Measurements from ENCODE around the gene IL1F10. TPM values are rescaled to one million over a fixed set of nuclear protein-coding genes. Genes with fewer than 3 reads are reported as not detected.

Gene IL1F10
- not detected for polyA plus RNA-seq (ENCODE audit: insufficient read length in 12 of 12)
- long read RNA-seq, donor 1, partial matches to known transcripts = 0 of 1 reads
- long read RNA-seq, donor 1, other reads (novel, unspliced or antisense) = 0 of 1 reads
- long read RNA-seq, donor 2 = 0 reads
- long read RNA-seq, donor 3 = 0 reads
- long read RNA-seq, donor 4 = 0 reads
- long read RNA-seq, donor 5 = 0 reads
- long read RNA-seq, donor 6 = 0 reads
- long read RNA-seq, donor 7 = 0 reads
- long read RNA-seq, donor 8 = 0 reads
- long read RNA-seq, donor 9 = 0 reads
- long read RNA-seq, donor 10 = 0 reads
- long read RNA-seq, donor 11 = 0 reads

- DNase-seq = no peak
Observed at GRCh38 chr2:113067681-113068080, at the start of gene IL1F10. IL1F10 (plus strand) TSS chr2:113067970; CDS start chr2:113072739, 4,769 bp downstream.

- DNase-seq = no peak
Observed at GRCh38 chr2:113018509-113018908, 49.3 kb upstream of the IL1F10 start.

GRCh38 chr2:113021312-113021711, 46.5 kb upstream of the IL1F10 start:
- no peak for DNase-seq

DNA sequence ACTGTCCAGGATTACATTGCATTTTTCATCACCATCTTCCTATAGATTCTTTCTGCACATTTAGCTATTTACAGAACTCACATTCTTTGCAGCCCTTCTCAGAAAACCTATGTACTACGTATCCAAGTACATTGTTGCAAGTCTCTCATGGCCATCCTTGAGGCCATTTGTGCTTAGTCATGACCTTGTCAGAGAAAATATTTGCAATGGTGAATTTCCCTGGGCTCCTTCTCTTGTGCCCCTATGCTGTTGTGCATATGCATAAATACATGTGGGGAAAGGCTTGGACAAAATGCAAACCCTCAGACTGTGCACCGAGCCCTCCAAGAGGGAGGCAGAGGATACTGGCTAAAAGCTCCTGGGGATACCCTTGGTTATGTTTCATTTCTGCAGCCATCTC, 43.0 kb upstream of the IL1F10 start:
- DNase-seq = no peak

DNA sequence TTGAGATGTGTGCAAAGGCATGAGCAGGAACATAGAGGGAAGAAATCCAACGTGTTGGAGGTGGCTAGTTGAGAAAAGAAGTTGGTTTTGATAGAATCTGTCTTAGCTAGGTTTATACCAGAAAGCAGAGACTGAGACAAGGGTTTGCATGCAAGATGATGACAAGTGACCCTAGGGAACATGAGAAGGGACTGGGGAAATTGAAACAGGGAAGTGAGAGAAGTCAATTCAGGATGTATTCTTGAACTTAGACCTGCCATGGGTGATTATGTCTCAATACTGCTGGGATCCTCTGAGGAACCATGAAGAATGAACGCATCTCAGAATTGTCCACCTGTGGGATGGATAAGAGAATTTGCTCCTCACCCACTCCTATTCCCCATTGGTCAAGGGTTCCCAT, 42.0 kb upstream of the IL1F10 start:
- no peak for DNase-seq

DNA sequence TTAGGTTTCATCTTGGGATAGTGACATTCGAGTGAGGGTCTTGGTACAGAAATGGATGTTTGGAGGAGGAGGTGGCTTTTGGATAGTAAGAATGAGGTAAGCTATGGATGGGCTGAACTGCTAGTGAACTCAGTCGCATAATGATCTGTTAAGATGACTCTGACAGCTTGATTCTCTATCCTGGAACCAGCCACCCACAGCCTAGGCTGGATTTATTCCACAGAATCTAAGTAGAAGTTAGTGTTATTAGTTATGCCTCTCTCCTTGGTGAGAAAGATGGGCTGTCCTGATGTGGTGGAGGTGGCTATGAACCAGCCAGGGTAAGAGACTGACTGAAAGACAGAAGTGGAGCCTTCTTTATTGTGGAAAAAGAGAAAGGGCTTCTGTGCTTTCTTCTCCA, 40.1 kb upstream of the IL1F10 start:
- DNase-seq = no peak

- DNase-seq = no peak
Observed at GRCh38 chr2:113028112-113028511, 39.7 kb upstream of the IL1F10 start.

DNA sequence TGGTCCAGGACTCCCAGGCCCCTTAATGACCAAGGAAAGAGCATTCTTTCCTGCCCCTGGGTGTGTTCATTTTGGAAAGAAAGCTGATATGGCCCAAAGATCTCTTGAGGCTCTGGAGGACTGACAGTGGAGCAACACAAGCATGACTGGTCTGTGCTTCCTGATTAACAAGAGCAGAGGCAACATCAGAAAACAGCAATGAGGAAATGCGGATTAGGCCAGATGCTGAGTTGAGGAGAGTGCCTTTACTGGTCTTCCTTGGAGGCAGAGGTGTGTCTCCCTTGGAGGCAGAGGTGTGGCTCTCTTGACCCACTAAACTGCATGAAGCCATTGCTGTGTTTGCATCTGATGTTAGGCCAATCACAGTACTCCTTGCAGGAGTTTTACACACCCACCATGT, 35.0 kb upstream of the IL1F10 start:
- no peak for DNase-seq

DNA sequence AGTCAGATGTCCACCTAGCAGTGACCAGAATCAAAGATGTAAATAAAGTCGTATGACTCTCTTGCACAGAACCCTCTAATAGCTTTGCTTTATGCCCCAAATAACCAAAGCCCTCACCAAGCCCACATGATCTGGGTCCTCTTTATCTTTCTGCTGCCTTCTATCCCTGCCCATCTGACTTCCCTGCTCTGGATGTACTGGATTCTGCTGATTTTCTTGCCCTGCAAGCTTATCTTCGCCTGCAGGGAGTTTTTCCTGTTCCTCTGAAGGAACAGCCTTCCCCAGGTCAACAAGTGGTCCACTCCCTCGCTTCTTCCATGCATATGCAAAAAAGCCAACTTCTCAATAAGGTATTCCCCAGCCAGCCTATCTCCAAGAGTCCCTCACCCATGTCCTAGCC, 33.8 kb upstream of the IL1F10 start:
- no peak for DNase-seq

DNA sequence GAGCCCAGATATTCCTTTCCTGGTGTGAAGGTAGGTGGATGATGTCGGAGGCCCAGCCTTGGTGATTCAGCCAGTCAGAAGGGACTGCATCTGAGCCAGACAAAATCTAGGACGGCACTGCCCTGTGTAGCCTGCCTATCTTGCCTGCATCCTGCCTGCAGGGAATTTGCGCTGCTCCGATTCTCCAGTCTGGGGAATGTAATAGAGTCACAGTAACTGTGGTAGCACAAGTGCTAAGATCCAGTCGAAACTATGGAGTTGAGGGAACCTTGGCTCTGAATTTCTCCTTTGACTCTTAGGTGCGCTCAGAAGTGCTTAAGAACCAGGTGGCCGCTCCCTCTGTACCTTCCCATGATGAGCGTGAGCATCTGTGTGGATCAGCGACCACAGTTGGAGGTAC, 31.0 kb upstream of the IL1F10 start:
- DNase-seq = no peak

GRCh38 chr2:113038291-113038690, 29.5 kb upstream of the IL1F10 start:
- no peak for DNase-seq

GRCh38 chr2:113039158-113039557, 28.6 kb upstream of the IL1F10 start:
- no peak for DNase-seq

GRCh38 chr2:113039719-113040118, 28.1 kb upstream of the IL1F10 start:
- no peak for DNase-seq

GRCh38 chr2:113041871-113042270, 25.9 kb upstream of the IL1F10 start:
- no peak for DNase-seq

- no peak for DNase-seq
Observed at GRCh38 chr2:113046465-113046864, 21.3 kb upstream of the IL1F10 start.

- DNase-seq = no peak
Observed at GRCh38 chr2:113050921-113051895, 16.6 kb upstream of the IL1F10 start.

DNA sequence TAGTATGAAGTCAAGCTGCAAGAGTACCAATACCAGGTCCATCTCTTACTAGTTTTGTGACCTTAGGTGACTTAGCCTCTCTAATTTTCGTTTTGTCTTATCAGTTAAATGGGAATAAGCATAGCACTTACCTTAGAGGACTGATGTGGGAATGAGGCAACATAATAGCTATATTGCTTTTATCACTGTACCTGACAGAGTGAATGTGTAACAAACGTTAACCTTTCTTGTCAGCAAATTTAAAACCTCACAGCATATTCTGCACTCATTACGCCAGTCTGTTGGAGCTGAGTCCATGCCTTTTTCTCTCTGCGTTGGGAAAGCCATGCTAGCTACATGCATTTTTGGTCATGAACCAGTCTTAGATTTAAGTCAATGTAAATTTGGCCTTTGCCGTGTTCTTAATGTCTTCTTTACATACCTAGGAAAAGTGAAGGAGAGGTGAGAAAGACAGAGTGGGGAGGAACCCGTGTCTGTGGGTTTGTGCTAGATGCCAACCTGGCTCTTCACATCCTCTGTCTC, 15.3 kb upstream of the IL1F10 start, which contains the start of gene IL36B:
IL36B (minus strand) TSS at position 472 of the 522 bp plus-strand sequence.
- no peak for DNase-seq

- DNase-seq = no peak
Observed at GRCh38 chr2:113053666-113054065, 14.1 kb upstream of the IL1F10 start.

DNA sequence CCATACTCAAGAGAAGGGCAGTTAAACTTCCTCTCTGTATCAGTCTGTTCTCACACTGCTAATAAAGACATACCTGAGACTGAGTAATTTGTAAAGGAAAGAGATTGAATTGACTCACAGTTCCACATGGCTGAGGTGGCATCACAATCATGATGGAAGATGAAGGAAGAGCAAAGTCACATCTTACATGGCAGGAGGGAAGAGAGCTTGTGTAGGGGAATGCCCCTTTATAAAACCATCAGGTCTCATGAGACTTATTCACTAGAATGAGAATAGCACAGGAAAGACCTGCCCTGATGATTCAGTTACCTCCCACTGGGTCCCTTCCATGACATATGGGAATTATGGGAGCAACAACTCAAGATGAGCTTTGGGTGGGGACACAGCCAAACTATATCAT, 13.7 kb upstream of the IL1F10 start:
- no peak for DNase-seq

DNA sequence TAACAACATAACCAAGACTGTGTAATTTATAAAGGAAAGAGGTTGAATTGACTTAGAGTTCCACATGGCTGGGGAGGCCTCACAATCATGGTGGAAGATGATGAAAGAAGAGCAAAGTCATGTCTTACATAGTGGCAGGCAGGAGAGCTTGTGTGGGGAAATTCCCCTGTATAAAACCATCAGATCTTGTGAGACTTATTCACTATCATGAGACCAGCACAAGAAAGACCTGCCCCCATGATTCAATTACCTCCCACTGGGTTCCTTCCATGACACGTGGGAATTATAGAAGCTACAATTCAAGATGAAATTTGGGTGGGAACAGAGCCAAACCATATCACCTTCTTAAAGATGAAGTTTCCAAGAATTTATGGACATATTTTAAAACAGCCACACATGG, 11.2 kb upstream of the IL1F10 start:
- DNase-seq = no peak

GRCh38 chr2:113057117-113057516, 10.7 kb upstream of the IL1F10 start:
- no peak for DNase-seq

DNA sequence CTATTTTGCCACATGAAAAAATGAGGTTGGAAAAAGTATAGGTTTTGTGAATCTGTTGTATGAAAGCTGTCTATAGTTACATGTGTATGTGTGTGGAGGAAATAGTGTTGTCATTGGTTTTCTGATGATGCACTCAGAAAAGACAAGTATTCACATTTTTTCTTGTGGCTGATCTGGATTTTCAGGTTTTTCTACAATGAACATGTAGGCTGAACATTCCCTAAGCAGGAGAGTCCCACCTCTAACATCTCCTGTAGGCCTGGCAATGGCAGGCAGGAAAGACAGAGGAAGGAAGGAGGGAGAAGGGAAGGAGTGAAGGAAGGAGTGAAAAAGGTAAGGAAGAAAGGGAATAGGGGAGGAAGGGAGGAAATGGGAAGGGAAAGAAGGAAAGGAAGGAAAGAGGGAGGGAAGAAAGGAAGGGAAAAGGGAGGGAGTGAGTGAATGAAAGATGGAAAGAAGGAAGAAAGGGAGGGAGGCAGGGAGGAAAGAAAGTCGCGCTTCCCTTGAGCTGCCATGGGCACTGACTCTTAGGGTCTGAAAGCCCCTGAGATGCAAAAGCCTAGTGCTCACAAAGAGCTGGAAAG, 9.3 kb upstream of the IL1F10 start:
- DNase-seq = no peak

All from muscle of arm (tissue), 14 donors.